GM11168 (cell line): ENCODE data around the gene FAM83B.
"Not testable (repeated sequence)": the region's sequence is repeated elsewhere in the genome, so short reads cannot be mapped to it uniquely, and the experiment has no call there.

ENCODE experiments used
- in situ Hi-C: fragments of 300-500 bp; cut with MboI; formaldehyde crosslinking; loops from one replicate; pipeline ENCODE4 v1.12.0; 2022; ENCODE audit warnings: low sequenced_read_pairs; ENCODE audit not compliant: unreplicated experiment

The FAM83B gene

DNA sequence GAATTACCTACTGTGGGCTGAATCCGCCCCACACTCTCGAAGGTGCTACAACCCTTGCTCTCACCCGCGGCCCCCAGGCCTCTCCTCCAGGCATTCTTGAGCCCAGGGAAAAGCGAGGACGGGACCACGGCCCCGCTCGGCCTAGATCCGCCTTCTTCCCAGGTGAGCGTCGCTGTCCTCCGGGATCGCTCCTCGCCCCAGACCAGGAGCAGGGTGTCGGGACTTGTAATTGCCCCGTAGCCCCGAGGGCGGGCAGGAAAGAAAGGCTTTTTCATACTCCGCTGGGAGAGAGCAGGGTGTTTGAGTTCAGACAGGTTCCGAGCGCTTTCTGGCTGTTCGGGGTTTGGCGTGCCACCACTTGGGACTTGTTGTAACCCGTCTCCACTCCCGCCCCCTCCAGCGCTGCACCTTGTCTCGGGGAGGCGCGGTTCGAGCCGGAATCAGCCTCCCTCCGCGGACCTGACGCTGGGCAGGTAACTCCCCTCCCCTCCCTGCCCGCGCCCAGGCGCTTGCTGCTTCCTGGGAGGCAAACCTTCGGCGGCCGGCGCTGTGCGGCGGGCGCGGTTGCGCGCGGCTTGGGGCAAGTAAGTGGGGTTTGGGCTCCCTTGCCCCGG, at the start of gene FAM83B:
FAM83B (plus strand) TSS at position 529 of the 614 bp plus-strand sequence. CDS start 23,476 bp downstream, outside the sequence.
- in situ Hi-C loops = no loop called here

DNA sequence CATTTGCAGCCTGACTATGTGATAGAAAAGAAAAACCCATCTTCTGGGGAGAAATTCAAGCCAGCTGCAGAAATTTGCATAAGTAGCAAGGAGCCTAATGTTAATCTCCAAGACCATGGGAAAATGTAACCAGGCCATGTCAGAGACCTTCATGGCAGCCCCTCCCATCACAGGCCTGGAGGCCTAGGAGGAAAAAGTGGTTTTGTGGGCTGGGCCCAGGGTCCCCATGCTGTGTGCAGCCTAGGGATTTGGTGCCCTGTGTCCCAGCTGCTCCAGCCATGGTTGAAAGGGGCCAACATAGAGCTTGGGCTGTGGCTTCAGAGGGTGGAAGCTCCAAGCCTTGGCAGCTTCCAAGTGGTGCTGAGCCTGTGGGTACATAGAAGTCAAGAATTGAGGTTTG, 49.7 kb upstream of the FAM83B start:
- in situ Hi-C loops = not testable (repeated sequence)

DNA sequence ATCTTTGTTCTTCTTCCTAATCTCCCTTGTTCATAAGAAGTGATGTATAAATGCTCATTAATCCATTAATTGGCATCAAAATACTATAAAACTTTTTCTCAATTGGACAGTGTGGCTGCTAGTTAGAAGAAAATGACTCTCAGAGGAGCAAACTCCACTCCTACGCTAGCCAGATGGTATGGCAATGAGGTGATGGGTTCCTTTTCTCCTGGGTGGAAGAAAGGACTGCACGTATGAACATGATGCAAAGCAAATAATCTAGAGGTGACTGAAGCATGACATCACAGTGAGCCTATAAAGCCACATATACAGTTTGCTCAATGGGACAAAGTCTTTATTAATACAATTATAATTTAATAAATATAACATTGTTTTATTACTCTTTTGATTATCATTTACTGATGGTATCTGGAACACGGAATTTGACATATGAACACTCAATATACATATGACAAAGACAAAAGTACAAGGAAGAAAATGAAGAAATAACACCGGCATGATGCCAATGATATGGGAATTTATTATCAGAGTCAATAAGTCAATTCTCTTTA, 46.4 kb upstream of the FAM83B start:
- in situ Hi-C loops = no loop called here

DNA sequence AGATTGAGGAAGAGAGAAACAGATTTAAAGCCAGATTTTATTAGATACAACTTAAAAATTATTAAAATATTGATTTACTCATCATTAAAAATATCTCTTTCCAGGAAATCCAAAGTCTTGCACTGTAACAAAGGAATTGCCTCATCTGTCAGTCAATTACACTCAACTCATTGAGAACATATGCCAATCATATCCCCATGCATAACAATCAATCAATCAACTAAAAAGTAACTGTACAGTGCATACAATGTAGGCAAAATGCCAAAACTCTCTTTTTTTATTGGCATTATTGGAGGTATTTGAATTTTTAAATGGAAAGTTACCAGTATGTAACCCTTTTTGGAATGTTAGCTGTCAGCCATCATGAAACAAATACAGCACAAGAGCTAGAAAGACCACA, 45.3 kb upstream of the FAM83B start:
- in situ Hi-C loops = no loop called here

DNA sequence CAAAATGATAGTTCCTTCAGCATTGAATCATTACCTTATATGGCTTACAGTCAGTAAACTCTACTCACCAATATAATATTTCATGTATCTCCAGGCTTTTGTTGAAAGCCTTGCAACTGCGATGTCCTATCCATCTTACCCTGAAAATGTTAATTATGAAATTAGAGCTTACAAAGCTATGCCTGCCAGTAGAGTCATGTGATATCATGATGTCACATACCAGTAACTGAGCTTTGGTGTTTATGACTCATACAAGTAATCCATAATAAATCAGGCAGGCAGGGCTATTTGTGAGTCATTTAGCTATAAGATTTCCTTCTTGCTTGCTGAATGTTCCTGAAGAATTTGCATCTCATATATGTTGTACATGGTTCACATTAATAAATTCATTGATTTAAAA, 44.9 kb upstream of the FAM83B start:
- in situ Hi-C loops = no loop called here

GRCh38 chr6:54802775-54803634, 43.6 kb upstream of the FAM83B start:
- in situ Hi-C loops = no loop called here

GRCh38 chr6:54805077-54805476, 41.5 kb upstream of the FAM83B start:
- in situ Hi-C loops = no loop called here

DNA sequence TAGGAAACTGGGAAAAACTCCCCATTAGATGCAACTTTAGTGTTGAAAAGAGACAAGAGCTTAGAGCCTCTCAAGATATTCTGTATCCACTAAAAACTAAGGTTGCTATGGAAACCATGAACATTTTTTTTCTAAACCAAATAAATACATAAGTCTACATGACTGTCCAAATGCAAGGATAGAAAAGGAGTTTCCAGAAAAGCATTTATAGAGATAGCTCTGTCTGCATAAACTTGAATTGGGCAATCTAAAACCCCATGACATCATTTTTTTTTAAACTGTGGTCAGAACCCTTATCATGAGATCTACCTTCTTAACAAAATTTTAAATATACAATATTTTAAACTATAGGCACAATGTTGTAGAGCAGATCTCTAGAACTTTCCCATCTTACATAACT, 36.4 kb upstream of the FAM83B start:
- in situ Hi-C loops = no loop called here

GRCh38 chr6:54813892-54814291, 32.7 kb upstream of the FAM83B start:
- in situ Hi-C loops = no loop called here

DNA sequence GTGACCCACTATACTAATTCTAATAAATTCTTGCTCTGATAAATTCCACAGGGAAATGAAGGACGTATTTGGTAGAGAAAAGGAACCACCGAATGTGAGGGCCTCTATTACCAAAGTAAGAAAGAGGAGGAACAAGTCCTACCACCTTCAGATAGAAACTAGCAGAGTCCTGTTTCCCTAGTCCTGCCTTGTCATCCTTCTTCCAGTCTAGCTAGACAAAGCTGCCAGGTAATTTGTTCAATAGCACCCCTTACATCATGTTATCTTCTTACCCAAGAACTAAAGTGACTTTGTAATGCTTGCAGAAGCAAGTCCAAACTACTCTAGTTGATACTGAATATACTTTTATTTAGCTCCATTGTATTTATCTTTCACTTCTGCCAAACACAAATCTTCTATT, 29.3 kb upstream of the FAM83B start:
- in situ Hi-C loops = no loop called here

- in situ Hi-C loops = no loop called here
These were observed 28.7 kb upstream of the FAM83B start for GRCh38 chr6:54817834-54818233.

DNA sequence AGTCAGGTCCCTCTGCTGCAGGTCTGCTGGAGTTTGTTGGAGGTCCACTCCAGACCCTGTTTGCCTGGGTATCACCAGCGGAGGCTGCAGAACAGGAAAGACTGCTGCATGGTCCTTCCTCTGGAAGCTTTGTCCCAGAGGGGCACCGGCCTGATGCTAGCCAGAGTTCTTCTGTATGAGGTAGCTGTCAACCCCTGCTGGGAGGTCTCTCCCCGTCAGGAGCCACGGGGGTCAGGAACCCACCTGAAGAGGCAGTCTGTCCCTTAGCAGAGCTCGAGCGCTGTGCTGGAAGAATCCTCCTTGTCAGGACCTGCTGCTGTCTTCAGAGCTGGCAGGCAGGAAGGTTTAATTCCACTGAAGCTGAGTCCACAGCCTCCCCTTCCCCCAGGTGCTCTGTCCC, 22.3 kb upstream of the FAM83B start:
- in situ Hi-C loops = not testable (repeated sequence)

- in situ Hi-C loops = no loop called here
These were observed 19.6 kb upstream of the FAM83B start for GRCh38 chr6:54827010-54827409.

DNA sequence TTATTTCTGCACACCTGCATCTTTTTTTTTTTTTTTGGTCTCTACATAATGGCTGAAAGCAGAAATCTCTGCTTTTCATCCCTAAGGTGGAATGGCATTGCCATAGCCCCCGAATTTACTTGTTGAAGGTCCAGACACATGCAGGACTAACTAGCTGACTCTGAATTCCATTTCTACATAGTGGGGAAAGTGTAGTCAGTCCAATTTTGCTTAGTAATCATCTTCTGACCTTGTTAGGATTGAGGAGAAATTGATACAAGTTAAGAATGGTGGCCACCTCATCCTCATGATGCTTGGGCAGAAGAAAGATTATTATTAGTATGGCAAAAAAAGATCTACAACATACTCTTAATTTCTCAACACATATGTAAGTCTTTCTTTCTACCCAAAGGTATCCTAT, 16.4 kb upstream of the FAM83B start:
- in situ Hi-C loops = no loop called here

GRCh38 chr6:54835176-54835575, 11.4 kb upstream of the FAM83B start:
- in situ Hi-C loops = no loop called here

GRCh38 chr6:54846857-54847674, 495 bp downstream of the FAM83B start:
- in situ Hi-C loops = no loop called here

DNA sequence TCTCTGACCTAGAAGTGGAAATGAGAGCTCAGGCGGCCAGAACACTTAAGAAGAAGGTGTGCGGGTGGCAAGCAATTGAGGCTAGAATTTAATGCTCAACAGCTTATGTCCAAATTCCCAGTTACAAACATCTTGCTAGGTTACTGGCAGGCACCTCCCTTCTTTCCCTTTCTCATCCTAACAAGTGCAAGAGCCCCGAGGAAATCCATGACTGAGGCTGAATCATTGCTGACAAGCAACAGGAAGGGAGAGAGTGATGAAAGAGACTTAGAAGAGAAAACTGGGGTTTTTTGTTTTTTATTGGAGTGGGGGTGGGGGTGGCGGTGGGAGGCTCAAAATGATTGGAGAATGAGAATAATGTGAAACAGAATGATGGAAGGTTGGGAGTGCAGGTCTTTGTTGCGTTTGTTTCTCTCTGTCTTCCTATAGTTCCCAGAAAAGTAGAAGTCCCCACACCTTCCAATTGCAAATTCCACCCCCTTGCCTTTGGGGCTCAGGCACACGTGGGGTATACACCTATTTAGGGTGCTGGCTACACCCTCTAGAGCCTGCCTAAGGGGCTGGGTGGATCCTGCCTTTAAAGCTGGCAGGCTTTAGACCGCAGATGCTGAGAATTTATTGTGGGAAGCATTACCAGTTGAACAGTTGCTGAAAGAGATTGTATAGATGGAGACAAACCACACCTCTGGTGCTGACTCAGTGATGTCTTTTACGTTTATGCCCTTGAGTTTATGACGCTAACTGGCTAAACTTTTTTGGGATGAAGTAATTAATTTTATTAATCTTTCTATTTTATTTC, 1.4 kb downstream of the FAM83B start:
- in situ Hi-C loops = no loop called here

GRCh38 chr6:54850114-54850513, 3.5 kb downstream of the FAM83B start:
- in situ Hi-C loops = no loop called here

GRCh38 chr6:54856129-54856528, 9.6 kb downstream of the FAM83B start:
- in situ Hi-C loops = no loop called here

DNA sequence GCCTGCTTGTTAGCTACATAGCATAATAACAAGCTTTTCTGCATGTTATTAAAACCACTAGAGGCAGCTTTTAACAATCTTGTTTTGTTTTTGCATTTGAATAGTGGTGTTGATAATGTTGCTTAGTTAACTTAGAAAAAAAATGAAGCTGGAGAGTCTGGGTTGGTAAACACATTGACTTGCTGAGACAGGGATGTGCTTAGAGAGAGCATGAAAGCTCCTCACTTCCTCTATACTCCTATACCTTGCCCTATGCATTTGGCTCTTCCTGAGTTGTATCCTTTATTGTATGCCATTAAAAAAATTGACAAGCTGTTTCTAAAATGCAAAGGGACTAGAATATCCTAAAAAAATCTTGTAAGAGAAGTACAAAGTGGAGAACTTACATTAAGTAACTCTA, 13.6 kb downstream of the FAM83B start:
- in situ Hi-C loops = no loop called here
